GM12878 (cell line): Measurements from ENCODE around the gene TNRC6C. TPM values are rescaled to one million over a fixed set of nuclear protein-coding genes. Genes with fewer than 3 reads are reported as not detected.
A peak's percentile ranks its signal among the peaks of the same experiment; 100 is the strongest.

Experiments used
- ATAC-seq: fragments of 200-7000 bp; cut with Tn5 transposase; 3 replicates; pipeline ENCODE4 v1.9.1; 2020; ENCODE audit warnings: mild to moderate bottlenecking, moderate library complexity
- BruUV-seq: library from RNA; stranded (reverse); fragments of 400-500 nt; replicated peaks from 2 replicates; lab custom pipeline; 2021; lab: Mats Ljungman, UMichigan
- CTCF ChIA-PET: fragments of 300-600 bp; sonication (Branson Sonifier 250); formaldehyde crosslinking; extraction: SDS; loops from one replicate; lab custom pipeline; 2021; ENCODE audit warnings: inconsistent platforms; lab: Yijun Ruan, JAX
- POLR2A ChIA-PET: fragments of 350-600 bp; formaldehyde crosslinking; extraction: SDS; loops from one replicate; lab custom pipeline; 2021; ENCODE audit warnings: inconsistent platforms; lab: Charles Lee
- RAD21 ChIA-PET: fragments of 300-600 bp; sonication (Branson Sonifier 250); formaldehyde crosslinking; loops from one replicate; lab custom pipeline; 2023; ENCODE audit warnings: antibody characterized with exemption; ENCODE audit not compliant: unreplicated experiment; lab: Charles Lee
- SMC1A ChIA-PET: fragments of 300-600 bp; sonication (Branson Sonifier 250); formaldehyde crosslinking; loops from one replicate; lab custom pipeline; 2023; ENCODE audit not compliant: unreplicated experiment, uncharacterized antibody; lab: Charles Lee
- DNase-seq: peaks from one replicate; pipeline ENCODE4 v3.0.0-alpha.2; 2011; ENCODE audit warnings: low read depth, low spot score
- FAIRE-seq: peaks from 3 replicates; lab custom pipeline; 2011; peaks lifted over from hg19 to GRCh38; lab: Jason Lieb, UNC
- H2AFZ ChIP-seq: 2 replicates; pipeline ENCODE4 v1.6.0; 2011; ENCODE audit warnings: low read depth, low read length, control low read depth; ENCODE audit not compliant: control insufficient read depth
- H3K27ac ChIP-seq: 2 replicates; pipeline ENCODE4 v1.5.1; 2011; ENCODE audit warnings: control low read depth; ENCODE audit not compliant: control insufficient read depth, insufficient read depth
- H3K27me3 ChIP-seq, 2 experiments: replicated peaks in 1 of 2; 2 replicates each; pipeline versions ENCODE4 v1.6.0 to v1.6.1; 2011; ENCODE audit warnings: low read length in 1 of 2; ENCODE audit not compliant: control insufficient read depth in 2 of 2, insufficient read depth in 2 of 2
- H3K36me3 ChIP-seq, 2 experiments: 2 replicates each; pipeline ENCODE4 v1.5.1; 2011; ENCODE audit warnings: low read length in 1 of 2; ENCODE audit not compliant: control insufficient read depth in 2 of 2, insufficient read depth in 2 of 2
- H3K4me1 ChIP-seq: 2 replicates; pipeline ENCODE4 v1.6.1; 2011; ENCODE audit warnings: mild to moderate bottlenecking, low read length, moderate library complexity, mixed read lengths; ENCODE audit not compliant: control insufficient read depth, insufficient read depth
- H3K4me2 ChIP-seq: 2 replicates; pipeline ENCODE4 v1.6.0; 2011; ENCODE audit warnings: control low read depth; ENCODE audit not compliant: control insufficient read depth, insufficient read depth
- H3K4me3 ChIP-seq: fragments of 200-600 bp; sonication (generic); 2 replicates; pipeline ENCODE4 v1.5.1; 2016
- H3K79me2 ChIP-seq: 2 replicates; pipeline ENCODE4 v1.6.0; 2011; ENCODE audit warnings: low read length; ENCODE audit not compliant: control insufficient read depth, insufficient read depth
- H3K9ac ChIP-seq: 2 replicates; pipeline ENCODE4 v1.8.0; 2011; ENCODE audit warnings: low read length, control low read depth, mixed read lengths; ENCODE audit not compliant: control insufficient read depth, insufficient read depth
- H3K9me3 ChIP-seq: replicated peaks from 3 replicates; pipeline ENCODE4 v1.5.1; 2011; ENCODE audit warnings: mild to moderate bottlenecking, low read length; ENCODE audit not compliant: control insufficient read depth, insufficient read depth
- H4K20me1 ChIP-seq: 2 replicates; pipeline ENCODE4 v1.6.0; 2011; ENCODE audit not compliant: control insufficient read depth, insufficient read depth
- ATF2 ChIP-seq: IDR thresholded peaks from 2 replicates; pipeline ENCODE4 v1.6.1; 2012; ENCODE audit warnings: low read length, inconsistent platforms
- BCLAF1 ChIP-seq: fragments of 450-650 bp; IDR thresholded peaks from 2 replicates; pipeline ENCODE4 v1.6.1; 2017; ENCODE audit warnings: antibody characterized with exemption, mild to moderate bottlenecking, moderate library complexity
- BRCA1 ChIP-seq: IDR thresholded peaks from 2 replicates; pipeline ENCODE4 v1.6.1; 2011; ENCODE audit warnings: low read depth, low read length, improper control_type of control experiment
- CEBPB ChIP-seq, 2 experiments: fragments of 150-350 bp in 1 of 2; IDR thresholded peaks; 2 replicates each; pipeline ENCODE4 v1.6.1; 2012 to 2014; ENCODE audit warnings: low read depth in 2 of 2, low read length in 2 of 2, borderline replicate concordance in 1 of 2, inconsistent platforms in 1 of 2
- GABPA ChIP-seq: IDR thresholded peaks from 2 replicates; pipeline ENCODE4 v1.6.1; 2014; ENCODE audit warnings: antibody characterized with exemption, low read depth, mild to moderate bottlenecking, inconsistent platforms
- HDAC2 ChIP-seq: fragments of 200-600 bp; sonication (generic); IDR thresholded peaks from 2 replicates; pipeline ENCODE4 v1.6.1; 2017
- KLF5 ChIP-seq: fragments of 450-650 bp; IDR thresholded peaks from 2 replicates; pipeline ENCODE4 v1.6.1; 2014; ENCODE audit warnings: mild to moderate bottlenecking; ENCODE audit not compliant: partially characterized antibody
- MAX ChIP-seq: IDR thresholded peaks from 2 replicates; pipeline ENCODE4 v1.6.1; 2012; ENCODE audit warnings: low read depth, low read length, improper control_type of control experiment
- MYB ChIP-seq: fragments of 150-350 bp; IDR thresholded peaks from 2 replicates; pipeline ENCODE4 v1.6.1; 2014; ENCODE audit warnings: mild to moderate bottlenecking, low read depth, low read length, borderline replicate concordance
- TARDBP ChIP-seq: IDR thresholded peaks from 2 replicates; pipeline ENCODE4 v1.6.1; 2016; ENCODE audit warnings: borderline replicate concordance
- ZBTB4 ChIP-seq: fragments of 450-650 bp; formaldehyde crosslinking; IDR thresholded peaks from 2 replicates; pipeline ENCODE4 v1.4.0; 2022; ENCODE audit warnings: mild to moderate bottlenecking, moderate library complexity
- WGBS: methylation state at CpG from one replicate; pipeline ENCODE4 v1.1.6; 2016; ENCODE audit warnings: low lambda C conversion rate; ENCODE audit not compliant: insufficient replicate concordance, insufficient coverage; ENCODE audit errors: missing lambda C conversion rate; 5-methylcytosine and 5-hydroxymethylcytosine counted together
- in situ Hi-C: fragments of 300-500 bp; cut with MboI; formaldehyde crosslinking; loops from 9 replicates; pipeline ENCODE4 v1.14.3; 2018; ENCODE audit warnings: mixed read lengths
- intact Hi-C: fragments of 100-400 bp; cut with micrococcal nuclease; formaldehyde crosslinking; loops from one replicate; pipeline ENCODE4 v1.14.2; 2022; ENCODE audit not compliant: unreplicated experiment
- polyA plus RNA-seq, 11 experiments: library from polyadenylated mRNA; depleted of rRNA in 4 of 11; unstranded in 6 of 11; stranded (reverse) in 5 of 11; fragments of >200 nt; fragmentation: Nextera tagmentation in 4 of 11; fragmentation: Illumina TruSeq in 1 of 11; extraction: Ambion mirVana in 4 of 11; extraction: Trizol in 1 of 11; gene quantifications; 1 replicate in 1 of 11; 2 replicates in 10 of 11; pipeline versions ENCODE4 v1.2.1 to v1.2.3, GENCODE V29; 2011 to 2016; ENCODE audit warnings: inconsistent platforms in 2 of 11, missing spikeins in 2 of 11, low read depth in 1 of 11
- total RNA-seq, 4 experiments: library from RNA; depleted of rRNA in 3 of 4; stranded (reverse); fragments of >200 nt in 3 of 4; fragmentation: Illumina TruSeq in 1 of 4; extraction: Trizol in 1 of 4; gene quantifications; 2 replicates each; pipeline versions ENCODE4 v1.2.1 to v1.2.3, GENCODE V29; 2013 to 2021
- TF ChIP-seq, protein P1 (sequence below): fragments of 450-650 bp; IDR thresholded peaks from 2 replicates; pipeline ENCODE4 v1.6.1; 2016; ENCODE audit warnings: mild to moderate bottlenecking

TNRC6C gene
- total and polyA plus RNA-seq, 10 of the 15 experiments (the other 5 are each of a cell fraction or from before 2014, with no cell fraction given): 0.40 to 6.1 (median 0.96) TPM

- Histone ChIP-seq H3K4me1 (peaks cover 76% of the 10 kb centered on the region), H3K4me3 (no peak overlapping the region), H3K27me3 (no peaks in the 10 kb centered on the region), H3K4me2 (peak overlapping the region; percentile 57), H3K9me3 (no peaks in the 10 kb centered on the region), H3K9ac (peak overlapping the region; percentile 40), H2AFZ (no peak overlapping the region), H3K27ac (peak overlapping the region; percentile 77), H3K36me3 (peaks cover 0 to 5% of the 10 kb centered on the region in 2 experiments; a peak in 3 of 4 replicates), H3K79me2 (peaks cover 6% of the 10 kb centered on the region), H4K20me1 (no peaks in the 10 kb centered on the region)
- in situ Hi-C loops: no loop called here
- BruUV-seq: no TSS peak
- ChIA-PET POLR2A (interaction anchor here (0.9 to 5.1 kb wide), 13 partner anchors 9 to 34 kb away, joined by 3 to 37 read pairs (median 10); partner anchors contain the start of genes SYNGR2, TMC6 and TMC8), RAD21 (interaction anchor here (0.9 to 3.3 kb wide), 13 partner anchors 10 to 124 kb away, joined by 3 to 29 read pairs (median 4); partner anchors contain the start of gene TMC8), CTCF (interaction anchor here (0.7 to 5.0 kb wide), 9 partner anchors 9 to 107 kb away, joined by 3 to 51 read pairs (median 5); no protein-coding TSS in a partner anchor), SMC1A (interaction anchor here (0.7 to 1.9 kb wide), 12 partner anchors 8 to 39 kb away, joined by 3 to 9 read pairs (median 4); partner anchors contain the start of gene TMC6)
- ATAC-seq: peak; percentile 2; the same call in 1 of the 3 replicates
- 47% methylated on average over 11 of the region's 11 CpGs for WGBS
- intact Hi-C loops: no loop called here
- peak; percentile 54 for FAIRE-seq
- DNase-seq: no peak
- TF ChIP-seq MYB (no peak), BCLAF1 (no peak), HDAC2 (no peak), TARDBP (no peak), GABPA (no peak), BRCA1 (no peak), ATF2 (no peak), CEBPB (IDR thresholded peaks at IDR 0.05; ENCODE audit: borderline replicate concordance in 1 of 2, low read depth in 2 of 2, low read length in 2 of 2) (no peak), ZBTB4 (CRISPR knock-in tag) (no peak), KLF5 (no peak), MAX (no peak)
- TF ChIP-seq, protein P1, sequence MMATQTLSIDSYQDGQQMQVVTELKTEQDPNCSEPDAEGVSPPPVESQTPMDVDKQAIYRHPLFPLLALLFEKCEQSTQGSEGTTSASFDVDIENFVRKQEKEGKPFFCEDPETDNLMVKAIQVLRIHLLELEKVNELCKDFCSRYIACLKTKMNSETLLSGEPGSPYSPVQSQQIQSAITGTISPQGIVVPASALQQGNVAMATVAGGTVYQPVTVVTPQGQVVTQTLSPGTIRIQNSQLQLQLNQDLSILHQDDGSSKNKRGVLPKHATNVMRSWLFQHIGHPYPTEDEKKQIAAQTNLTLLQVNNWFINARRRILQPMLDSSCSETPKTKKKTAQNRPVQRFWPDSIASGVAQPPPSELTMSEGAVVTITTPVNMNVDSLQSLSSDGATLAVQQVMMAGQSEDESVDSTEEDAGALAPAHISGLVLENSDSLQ: no peak
Observed at GRCh38 chr17:78144147-78144719, 185.7 kb downstream of the TNRC6C start.
